Measurements from ENCODE around the gene CUEDC1. TPM values are rescaled to one million over a fixed set of nuclear protein-coding genes. Genes with fewer than 3 reads are reported as not detected.

CUEDC1 gene
- total RNA-seq, 1 donor from 2014 or later, result 36.9 TPM

DNA sequence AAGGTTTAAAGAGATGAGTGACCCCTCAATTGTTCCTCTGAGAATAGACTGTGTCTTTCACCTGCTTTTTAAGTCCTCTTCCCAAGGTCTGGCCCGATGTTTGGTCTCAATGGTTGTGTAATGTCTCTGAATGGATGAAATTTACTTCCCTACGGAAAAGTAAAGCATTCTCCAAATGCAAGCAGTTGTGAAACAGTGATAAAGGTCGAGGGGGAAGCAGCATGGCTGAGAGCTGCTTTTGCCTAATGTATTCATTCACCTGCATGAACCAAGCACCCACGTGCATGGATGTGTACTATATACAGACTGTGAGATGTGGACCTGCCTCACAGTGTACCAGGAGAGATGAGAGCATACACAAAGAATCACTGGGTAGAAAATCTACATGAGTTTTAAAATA, 116.8 kb downstream of the CUEDC1 start:
- no peak for DNase-seq (ENCODE audit: low spot score)

DNA sequence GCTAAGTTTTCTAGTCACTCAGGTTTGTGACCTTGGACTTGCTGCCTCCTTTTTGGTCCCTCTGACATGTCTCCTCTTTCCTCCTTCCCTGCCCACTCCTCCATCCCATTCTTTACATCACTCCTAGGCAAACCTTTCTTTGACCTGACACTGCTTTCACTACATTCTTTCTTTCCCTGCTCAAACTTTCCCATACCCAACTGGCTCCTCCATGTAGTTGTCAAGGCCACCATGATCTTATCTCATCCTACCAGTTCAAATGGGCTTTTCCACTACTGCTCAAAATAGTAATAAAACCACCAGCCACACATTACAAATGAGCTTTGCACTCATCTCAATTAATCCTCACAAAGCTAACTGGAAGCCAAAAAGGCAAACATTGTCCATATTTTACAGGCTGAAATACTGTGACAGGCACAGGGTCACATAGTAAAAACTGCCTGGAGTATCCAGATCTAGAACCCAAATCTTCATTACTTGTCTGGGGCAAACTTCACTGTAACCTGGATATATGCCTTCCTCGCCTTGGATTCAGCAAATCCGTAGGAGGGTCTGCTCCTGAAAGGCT, 119.8 kb downstream of the CUEDC1 start:
- no peak for DNase-seq (ENCODE audit: low spot score)

DNA sequence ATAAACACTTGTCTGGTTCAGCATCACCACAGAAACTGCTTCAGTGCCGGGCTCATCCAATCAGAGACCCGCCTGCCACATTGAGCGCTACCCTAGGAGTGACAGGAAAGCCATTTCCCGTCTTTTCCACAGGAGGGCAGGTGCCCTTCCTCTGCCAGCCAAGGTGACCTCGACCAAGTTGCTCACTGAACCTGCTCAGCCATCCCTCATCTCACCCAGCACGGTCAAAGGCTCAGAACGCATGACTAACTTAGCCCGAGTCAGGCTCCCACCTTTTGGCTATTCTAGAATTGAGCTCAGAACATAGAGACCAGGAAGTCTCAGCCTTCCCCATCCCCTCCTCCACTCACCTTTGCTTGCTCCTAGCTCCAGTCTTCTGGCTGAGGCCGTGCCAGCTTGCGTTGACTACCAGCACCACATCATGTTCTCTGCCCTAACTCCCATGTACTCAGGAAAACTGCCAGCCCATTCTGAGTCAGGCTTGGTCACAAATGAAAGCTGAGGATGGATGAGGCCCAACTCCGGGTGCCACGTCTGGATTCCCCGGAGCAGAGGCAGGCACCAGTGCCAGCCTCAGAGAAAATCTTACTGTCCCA, 121.0 kb downstream of the CUEDC1 start:
- DNase-seq (ENCODE audit: low spot score), result no peak

DNA sequence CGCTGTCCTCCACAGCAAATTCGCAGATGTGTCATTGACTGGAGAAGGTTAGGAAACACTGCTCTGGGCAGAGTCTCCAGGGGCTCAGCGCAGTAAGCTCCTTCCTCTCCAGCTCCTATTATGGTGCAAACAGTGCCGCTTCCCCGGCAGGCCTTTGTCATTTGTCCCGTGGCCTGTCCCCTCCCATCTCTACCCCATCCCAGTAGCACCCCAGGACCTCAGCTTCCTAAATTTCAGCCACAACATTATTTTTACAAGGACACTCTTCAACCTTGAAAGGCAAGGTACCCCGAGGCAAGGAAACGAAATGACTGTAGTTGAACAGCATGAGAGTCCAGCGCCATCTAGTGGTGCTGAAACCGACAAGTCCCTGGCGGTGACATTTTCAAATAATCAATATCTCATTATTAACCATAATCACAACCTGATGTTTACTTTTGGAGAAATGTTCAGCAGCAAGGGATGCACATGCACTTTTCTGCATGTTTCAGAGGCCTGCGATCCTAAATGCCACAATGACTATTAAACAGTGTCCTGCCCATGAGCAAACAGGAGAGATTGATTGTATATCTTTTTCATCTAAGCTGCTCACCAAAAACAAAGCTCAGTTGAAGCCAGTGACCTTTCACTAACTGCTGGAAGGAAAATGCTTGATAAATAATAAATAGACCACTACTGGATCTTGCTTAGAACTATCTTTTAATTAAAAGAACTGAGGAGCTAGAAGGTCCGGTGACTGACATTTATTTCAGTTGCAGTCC, 121.9 kb downstream of the CUEDC1 start:
- peak; percentile 81 for DNase-seq (ENCODE audit: low spot score)

DNA sequence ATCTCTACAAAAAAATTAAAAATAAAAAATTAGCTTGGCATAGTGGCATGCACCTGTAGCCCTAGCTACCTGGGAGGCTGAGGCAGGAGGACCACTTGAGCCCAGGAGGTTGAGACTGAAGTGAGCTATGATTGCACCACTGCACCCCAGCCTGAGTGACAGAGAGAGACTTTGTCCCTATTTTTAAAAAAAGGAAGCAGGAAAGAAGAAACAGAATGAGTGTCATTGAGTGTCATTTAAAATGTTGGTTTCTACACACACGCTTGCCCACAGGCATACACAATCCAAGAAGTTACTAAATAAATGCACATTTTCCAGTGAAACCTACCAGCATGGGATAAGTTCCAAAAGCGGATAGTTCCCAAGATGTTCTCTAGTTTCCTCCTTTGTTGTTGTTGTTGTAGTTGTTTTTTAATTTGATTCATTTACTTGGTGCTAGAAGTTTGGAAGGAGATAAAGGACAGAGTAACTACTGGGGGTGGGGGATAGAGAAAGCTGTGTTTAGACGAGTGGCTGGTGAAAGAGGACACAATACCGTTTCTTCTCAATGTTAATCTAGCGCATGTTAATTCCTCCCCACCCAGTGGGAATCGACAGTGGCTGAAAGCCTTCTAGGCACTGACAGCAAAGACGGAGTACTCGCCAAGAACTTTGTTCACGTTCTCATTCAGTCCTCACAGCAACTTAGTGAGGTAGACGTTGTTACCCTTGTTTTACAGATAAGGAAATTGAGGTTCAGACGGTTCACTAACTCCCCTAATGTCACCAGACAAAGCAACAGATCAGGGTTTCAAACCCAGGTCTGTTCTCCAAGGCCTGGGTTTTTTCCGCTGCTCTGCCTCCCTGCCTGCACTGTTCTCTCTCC, 122.7 kb downstream of the CUEDC1 start:
- no peak for DNase-seq (ENCODE audit: low spot score)

DNA sequence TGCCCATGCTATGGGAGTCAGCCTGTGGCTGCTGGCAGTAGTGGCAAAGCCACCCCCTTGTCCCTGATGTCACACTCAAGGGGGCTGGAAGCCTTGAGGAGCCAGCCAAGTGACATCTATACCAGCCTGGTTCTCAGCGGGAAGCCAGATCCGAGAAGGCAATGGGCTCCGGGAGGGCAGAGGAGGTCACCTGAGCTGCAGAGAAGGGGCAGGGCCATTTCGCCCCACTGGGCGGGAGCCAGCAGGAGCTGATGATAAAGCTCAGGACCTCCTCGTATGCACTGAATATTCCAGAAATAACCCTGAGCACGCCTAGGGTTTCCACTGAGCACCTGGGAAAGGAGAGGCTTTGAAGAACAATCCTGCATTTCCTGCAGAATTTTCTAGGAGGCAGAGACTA, 124.3 kb downstream of the CUEDC1 start:
- DNase-seq (ENCODE audit: low spot score), result no peak

DNA sequence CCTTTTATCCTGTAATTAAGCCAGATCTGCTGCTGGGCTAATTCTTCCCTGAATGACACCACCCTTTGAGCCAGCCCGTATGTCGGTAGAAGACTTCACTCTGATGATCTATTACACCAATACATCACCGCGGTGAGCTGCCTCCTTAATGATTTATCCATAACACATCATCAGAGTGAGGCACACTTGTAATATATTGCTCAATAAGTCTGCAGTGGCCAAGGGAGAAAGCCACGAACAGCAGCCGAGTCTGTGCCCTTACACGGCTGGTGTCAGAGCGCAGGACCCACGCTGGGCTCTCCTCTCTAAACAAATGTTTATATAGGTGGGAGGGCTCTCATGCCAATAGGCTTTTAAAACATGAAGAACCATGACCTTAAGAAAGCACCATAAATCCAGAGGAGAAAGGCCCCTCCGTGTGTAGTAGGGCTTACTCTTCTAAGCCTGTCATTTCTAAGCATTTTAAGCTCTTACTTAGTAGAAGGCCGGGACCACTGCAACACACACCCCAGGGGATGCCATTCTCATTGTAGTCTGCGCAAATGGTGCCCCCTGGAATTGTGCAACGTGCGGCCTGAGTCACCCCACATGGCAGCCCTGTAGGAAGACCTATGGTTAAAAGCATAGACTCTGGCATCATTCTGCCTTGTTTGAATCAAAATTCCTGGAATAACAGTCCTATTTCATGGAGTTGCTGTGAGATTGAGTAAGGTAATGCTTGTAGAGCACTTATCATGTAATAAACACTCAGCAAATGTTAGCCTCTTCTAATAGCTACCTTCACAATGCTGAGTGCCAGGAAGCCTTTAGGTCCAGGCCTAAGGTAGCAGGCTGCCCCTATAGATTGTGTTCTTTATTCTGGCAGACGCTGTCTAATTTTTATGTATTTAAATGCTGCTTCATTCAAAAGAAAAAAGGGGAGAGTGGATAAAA, 131.5 kb downstream of the CUEDC1 start:
- DNase-seq (ENCODE audit: low spot score), result no peak

DNA sequence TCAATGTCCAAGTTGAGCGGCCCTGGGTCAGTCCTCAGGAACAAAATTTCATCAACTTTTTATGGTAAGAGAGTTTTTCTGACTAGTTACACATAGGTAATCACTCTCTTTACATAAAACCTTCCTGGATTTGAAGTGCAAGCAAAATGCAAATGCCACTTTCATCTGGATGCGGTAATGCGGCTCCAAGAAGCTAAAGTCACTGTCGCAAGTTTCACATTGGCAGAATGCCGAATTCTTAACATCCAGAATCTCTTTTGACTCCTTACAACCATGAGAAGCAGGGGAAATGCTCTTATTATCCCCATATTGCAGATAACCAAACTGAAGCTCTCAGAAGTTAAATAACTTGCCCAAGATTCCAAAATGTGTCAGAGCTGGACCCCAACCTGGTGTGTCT, 135.3 kb downstream of the CUEDC1 start:
- no peak for DNase-seq (ENCODE audit: low spot score)

DNA sequence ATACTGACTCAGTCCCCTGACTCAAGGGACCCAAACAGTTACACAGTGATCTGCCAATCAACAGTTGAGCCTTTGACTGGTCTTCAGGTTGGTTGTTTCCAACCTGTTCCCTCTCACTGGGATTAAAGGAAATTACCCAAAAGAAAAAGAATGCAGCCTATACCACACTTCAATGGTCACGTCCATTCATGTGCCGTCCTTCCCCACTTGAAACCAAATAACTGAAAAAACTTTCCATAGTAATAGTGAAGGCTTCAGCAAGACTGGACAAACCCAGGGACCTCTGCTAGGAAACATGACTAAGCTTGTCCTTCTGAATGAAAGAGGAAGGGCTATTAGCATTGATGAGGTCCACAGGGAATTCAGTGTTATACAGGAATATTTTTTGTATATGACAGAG, 135.9 kb downstream of the CUEDC1 start:
- DNase-seq (ENCODE audit: low spot score), result no peak

DNA sequence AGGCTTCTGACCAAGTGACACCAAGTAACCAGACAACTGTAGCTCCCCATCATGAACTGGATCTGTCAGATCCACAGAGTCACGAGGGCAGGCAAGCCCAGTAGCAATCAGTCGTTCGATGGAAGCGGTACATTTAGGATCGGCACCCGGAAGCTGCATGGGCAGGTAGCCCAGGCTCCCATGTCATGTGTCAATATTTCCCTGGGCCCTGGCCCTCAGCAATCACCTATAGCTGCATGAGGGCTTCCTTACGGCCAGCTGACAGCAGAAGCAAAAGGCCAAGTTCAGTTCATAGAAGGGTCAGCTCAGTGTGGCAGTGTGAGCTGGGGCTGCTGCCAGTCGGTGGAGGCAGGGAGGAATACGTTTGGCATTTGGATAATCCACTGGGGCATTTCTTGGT, 137.1 kb downstream of the CUEDC1 start:
- no peak for DNase-seq (ENCODE audit: low spot score)

DNA sequence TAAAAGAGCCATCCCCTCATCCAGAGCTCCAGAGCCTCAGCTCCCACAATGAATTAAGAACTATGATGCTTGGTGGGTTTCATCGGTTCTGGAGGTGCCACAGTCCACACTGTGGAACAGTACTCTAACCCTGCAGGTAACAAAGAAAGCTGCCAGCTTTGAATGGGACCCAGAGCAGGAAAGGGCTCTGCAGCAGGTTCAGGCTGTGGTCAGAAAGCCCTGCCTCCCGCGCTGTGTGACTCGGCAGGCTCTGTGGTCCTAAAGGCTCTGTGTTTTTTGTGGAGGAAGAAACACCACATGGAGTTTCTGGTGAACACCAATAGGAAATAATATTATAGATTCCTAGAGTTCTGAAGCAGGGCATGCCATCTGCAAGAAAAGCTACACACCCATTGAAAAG, 137.9 kb downstream of the CUEDC1 start:
- no peak for DNase-seq (ENCODE audit: low spot score)

DNA sequence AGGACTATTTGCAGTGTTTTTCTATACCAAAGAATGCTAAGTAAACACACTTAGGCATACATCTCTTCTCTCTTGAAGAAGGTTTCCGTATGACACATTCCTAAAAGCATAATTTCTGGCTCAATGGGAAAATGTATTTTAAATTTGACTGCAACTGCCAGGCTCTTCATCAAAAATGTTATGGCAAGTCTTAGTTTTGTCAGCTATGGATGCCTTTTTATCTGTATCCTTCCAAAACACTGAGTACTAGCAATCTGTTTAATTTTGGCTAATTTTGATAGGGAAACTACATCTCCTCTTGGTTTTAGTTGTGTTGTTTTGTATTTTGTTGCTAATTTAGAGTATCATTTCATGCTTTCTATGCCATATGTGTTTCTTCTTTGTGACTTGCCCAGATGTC, 140.8 kb downstream of the CUEDC1 start:
- DNase-seq (ENCODE audit: low spot score), result no peak

DNA sequence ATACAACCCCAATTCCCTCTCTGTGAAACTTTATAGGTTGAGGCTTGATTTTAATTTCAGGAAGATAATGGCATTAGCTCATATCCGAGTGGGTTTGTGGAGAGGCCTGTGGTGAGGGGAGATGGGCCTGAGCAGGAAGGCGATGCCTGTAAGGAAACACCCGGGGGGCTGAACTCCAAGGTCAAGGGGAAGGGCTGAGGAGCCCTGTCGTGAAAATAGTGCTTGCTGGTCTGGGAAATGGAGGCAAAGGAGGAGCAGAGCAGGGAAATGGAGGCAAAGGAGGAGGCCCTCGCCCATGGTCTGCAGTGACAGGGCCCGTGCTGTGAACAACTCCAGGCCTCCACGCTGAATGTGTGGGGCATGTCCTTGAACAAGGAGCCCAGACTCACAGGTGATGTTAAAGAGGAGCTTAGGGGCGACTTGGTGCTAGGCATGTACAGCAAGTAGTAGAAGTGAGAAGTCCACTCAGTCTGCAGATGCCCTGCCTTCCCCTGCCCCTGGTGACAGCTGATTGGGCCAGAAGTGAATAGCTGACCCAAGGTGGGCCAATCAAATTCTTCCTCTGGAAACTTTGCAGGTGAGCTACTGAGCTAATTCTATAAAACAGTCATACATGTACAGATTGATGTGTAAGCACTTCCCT, 143.5 kb downstream of the CUEDC1 start:
- DNase-seq (ENCODE audit: low spot score), result no peak

Other genes starting within 250 kb of the CUEDC1 start
- gene CCDC182, start 210.1 kb downstream of the CUEDC1 start, total RNA-seq, result not detected
- gene MRPS23, start 105.4 kb downstream of the CUEDC1 start, total RNA-seq, result 32.5 TPM
- gene VEZF1, start 32.8 kb upstream of the CUEDC1 start, total RNA-seq, result 64.9 TPM
- 187 TPM for gene SRSF1, start 51.8 kb upstream of the CUEDC1 start, total RNA-seq
- 55.7 TPM for gene DYNLL2, start 128.0 kb upstream of the CUEDC1 start, total RNA-seq
- gene OR4D1, start 193.0 kb upstream of the CUEDC1 start, total RNA-seq, result not detected
- gene OR4D2, start 211.6 kb upstream of the CUEDC1 start, total RNA-seq, result not detected
- not detected for gene EPX, start 237.3 kb upstream of the CUEDC1 start, total RNA-seq

All from mucosa of gallbladder (tissue), 1 donor.